ENCODE data around the gene NLRP9. TPM values are rescaled to one million over a fixed set of nuclear protein-coding genes. Genes with fewer than 3 reads are reported as not detected.

Gene NLRP9
- total and polyA plus RNA-seq, 2 of the 4 experiments (the other 2 are of a cell fraction) = not detected

DNA sequence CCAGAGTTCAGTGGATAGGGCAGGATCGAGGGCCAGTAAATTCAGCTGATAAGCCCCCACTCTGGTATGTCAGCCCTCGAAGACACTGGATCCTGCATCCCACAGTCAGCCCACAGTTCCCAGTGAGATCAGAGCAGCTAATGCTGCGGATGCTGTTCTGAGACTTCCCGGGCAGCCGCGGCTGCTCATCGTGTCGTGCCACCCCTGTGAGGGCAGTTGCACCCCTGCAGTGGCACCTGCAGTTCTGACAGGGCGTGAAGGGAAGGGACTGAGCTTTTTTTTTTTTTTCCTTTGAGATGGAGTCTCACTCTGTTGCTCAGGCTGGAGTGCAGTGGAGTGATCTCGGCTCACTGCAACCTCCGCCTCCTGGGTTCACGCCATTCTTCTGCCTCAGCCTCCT is 70.7 kb downstream of the NLRP9 start:
- Histone ChIP-seq H2AK5ac (ENCODE audit: low read depth, low read length) (no peak overlapping the region), H2BK120ac (ENCODE audit: low read depth, low read length) (no peak overlapping the region), H4K8ac (ENCODE audit: low read depth in 2 of 2, low read length in 2 of 2) (no peak overlapping the region), H4K20me1 (ENCODE audit: insufficient read depth, low read length) (peaks cover 89% of the 10 kb centered on the region), H3K27ac (ENCODE audit: insufficient read depth, low read length) (no peak overlapping the region), H3K18ac (ENCODE audit: low read depth, low read length) (no peak overlapping the region), H3K23ac (ENCODE audit: low read depth, low read length) (no peak overlapping the region), H4K5ac (ENCODE audit: low read depth, low read length) (no peak overlapping the region), H2BK5ac (ENCODE audit: low read depth, low read length, poor library complexity, severe bottlenecking) (no peak overlapping the region), H3K9me3 (ENCODE audit: control insufficient read depth, insufficient read depth, low read length) (no peaks in the 10 kb centered on the region), H2AK9ac (replicated peaks; ENCODE audit: low read depth, low read length, poor library complexity) (no peak overlapping the region), H2BK20ac (ENCODE audit: low read depth, low read length) (no peak overlapping the region), H3K4me1 (ENCODE audit: control insufficient read depth, insufficient read depth, low read length) (no peaks in the 10 kb centered on the region), H3K27me3 (ENCODE audit: control insufficient read depth, insufficient read depth, low read length) (no peaks in the 10 kb centered on the region), H3K56ac (ENCODE audit: extremely low read depth, insufficient read depth, low read length) (no peak overlapping the region), H3K4ac (ENCODE audit: low read depth, low read length) (no peak overlapping the region), H3K36me3 (ENCODE audit: control insufficient read depth, insufficient read depth, low read length) (peaks cover 74% of the 10 kb centered on the region), H2AFZ (replicated peaks; ENCODE audit: low read length, poor library complexity) (no peak overlapping the region), H3K79me1 (ENCODE audit: low read depth in 1 of 2, low read length in 2 of 2) (peaks cover 30 to 68% of the 10 kb centered on the region in 2 experiments), H3K4me2 (ENCODE audit: low read depth, low read length) (no peak overlapping the region), H3K9ac (ENCODE audit: low read depth, low read length) (no peak overlapping the region), H4K91ac (ENCODE audit: insufficient read depth, low read depth, low read length) (no peak overlapping the region), H3K9me1 (ENCODE audit: insufficient read depth, low read length) (no peaks in the 10 kb centered on the region), H3K4me3 (ENCODE audit: insufficient read depth, low read depth, low read length) (no peak overlapping the region), H2BK15ac (ENCODE audit: low read depth, low read length) (no peak overlapping the region), H3K14ac (replicated peaks; ENCODE audit: low read depth, low read length) (no peak overlapping the region)
- WGBS, 2 experiments (ENCODE audit: extremely low coverage in 2 of 2, insufficient read length in 1 of 2) = 100% methylated on average over 2 of the region's 12 CpGs; no CpG with 5 or more reads in 1 of the 2 experiments
- DNase-seq (no peak), ATAC-seq (ENCODE audit: low read depth) (no peak)
- dilution Hi-C loops (cut with HindIII; ENCODE audit: low sequenced_read_pairs, unreplicated experiment) = no loop called here
- in situ Hi-C loops (cut with MboI; ENCODE audit: low sequenced_read_pairs) = loop anchor here (25.0 kb wide), 2 partner anchors 1205 to 1530 kb away; partner anchors contain the start of genes CDC42EP5, CNOT3 and LENG9
- TF ChIP-seq CEBPB (IDR thresholded peaks at IDR 0.05; ENCODE audit: low read depth, low read length) (no peak), RFX5 (IDR thresholded peaks at IDR 0.05; ENCODE audit: low read depth, low read length) (no peak), RAD21 (IDR thresholded peaks at IDR 0.05; ENCODE audit: low read length) (no peak), MAZ (IDR thresholded peaks at IDR 0.05; ENCODE audit: borderline replicate concordance, low read depth, low read length) (no peak), RCOR1 (IDR thresholded peaks at IDR 0.05; ENCODE audit: insufficient replicate concordance, low read length) (no peak), NFE2L2 (IDR thresholded peaks at IDR 0.05; ENCODE audit: low read depth, low read length) (no peak)
- TF ChIP-seq, protein P1, sequence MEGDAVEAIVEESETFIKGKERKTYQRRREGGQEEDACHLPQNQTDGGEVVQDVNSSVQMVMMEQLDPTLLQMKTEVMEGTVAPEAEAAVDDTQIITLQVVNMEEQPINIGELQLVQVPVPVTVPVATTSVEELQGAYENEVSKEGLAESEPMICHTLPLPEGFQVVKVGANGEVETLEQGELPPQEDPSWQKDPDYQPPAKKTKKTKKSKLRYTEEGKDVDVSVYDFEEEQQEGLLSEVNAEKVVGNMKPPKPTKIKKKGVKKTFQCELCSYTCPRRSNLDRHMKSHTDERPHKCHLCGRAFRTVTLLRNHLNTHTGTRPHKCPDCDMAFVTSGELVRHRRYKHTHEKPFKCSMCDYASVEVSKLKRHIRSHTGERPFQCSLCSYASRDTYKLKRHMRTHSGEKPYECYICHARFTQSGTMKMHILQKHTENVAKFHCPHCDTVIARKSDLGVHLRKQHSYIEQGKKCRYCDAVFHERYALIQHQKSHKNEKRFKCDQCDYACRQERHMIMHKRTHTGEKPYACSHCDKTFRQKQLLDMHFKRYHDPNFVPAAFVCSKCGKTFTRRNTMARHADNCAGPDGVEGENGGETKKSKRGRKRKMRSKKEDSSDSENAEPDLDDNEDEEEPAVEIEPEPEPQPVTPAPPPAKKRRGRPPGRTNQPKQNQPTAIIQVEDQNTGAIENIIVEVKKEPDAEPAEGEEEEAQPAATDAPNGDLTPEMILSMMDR (conservative IDR thresholded peaks at IDR 0.05; ENCODE audit: low read depth, low read length) = no peak
- TF ChIP-seq, protein P2, sequence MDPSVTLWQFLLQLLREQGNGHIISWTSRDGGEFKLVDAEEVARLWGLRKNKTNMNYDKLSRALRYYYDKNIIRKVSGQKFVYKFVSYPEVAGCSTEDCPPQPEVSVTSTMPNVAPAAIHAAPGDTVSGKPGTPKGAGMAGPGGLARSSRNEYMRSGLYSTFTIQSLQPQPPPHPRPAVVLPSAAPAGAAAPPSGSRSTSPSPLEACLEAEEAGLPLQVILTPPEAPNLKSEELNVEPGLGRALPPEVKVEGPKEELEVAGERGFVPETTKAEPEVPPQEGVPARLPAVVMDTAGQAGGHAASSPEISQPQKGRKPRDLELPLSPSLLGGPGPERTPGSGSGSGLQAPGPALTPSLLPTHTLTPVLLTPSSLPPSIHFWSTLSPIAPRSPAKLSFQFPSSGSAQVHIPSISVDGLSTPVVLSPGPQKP (IDR thresholded peaks at IDR 0.05; ENCODE audit: borderline replicate concordance, low read depth, low read length) = no peak
- TF ChIP-seq, protein P3, sequence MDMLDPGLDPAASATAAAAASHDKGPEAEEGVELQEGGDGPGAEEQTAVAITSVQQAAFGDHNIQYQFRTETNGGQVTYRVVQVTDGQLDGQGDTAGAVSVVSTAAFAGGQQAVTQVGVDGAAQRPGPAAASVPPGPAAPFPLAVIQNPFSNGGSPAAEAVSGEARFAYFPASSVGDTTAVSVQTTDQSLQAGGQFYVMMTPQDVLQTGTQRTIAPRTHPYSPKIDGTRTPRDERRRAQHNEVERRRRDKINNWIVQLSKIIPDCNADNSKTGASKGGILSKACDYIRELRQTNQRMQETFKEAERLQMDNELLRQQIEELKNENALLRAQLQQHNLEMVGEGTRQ (IDR thresholded peaks at IDR 0.05; ENCODE audit: low read depth, low read length) = no peak
- POLR2A ChIA-PET (ENCODE audit: unreplicated experiment) = interaction anchor here (0.6 kb wide), 1 partner anchor 70 kb away, joined by 3 read pairs; no protein-coding TSS in a partner anchor
- CTCF ChIA-PET = no interaction called here
- intact Hi-C loops (cut with micrococcal nuclease) = no loop called here
- no TSS peak for BruUV-seq (replicated peaks)

Measured in IMR-90 (cell line).